Loucy (cell line): ENCODE results near the gene ROBO2.

Experiments
- H2AFZ ChIP-seq: fragments of 200-600 bp; sonication (generic); 2 replicates; pipeline ENCODE4 v1.6.0; 2016; ENCODE audit warnings: antibody characterized with exemption, mild to moderate bottlenecking, low read length, moderate library complexity
- H3F3A ChIP-seq: fragments of 200-600 bp; 2 replicates; pipeline ENCODE4 v1.6.0; 2016; ENCODE audit warnings: antibody characterized with exemption, low read depth, mild to moderate bottlenecking
- H3K27me3 ChIP-seq: fragments of 200-600 bp; sonication (generic); 2 replicates; pipeline ENCODE4 v1.6.1; 2014; ENCODE audit warnings: low read length, mild to moderate bottlenecking; ENCODE audit not compliant: insufficient read depth, poor library complexity, severe bottlenecking
- H3K36me3 ChIP-seq: fragments of 200-600 bp; sonication (generic); 2 replicates; pipeline ENCODE4 v1.6.1; 2016; ENCODE audit warnings: low read length; ENCODE audit not compliant: insufficient read depth
- H3K4me1 ChIP-seq: fragments of 200-600 bp; sonication (generic); 2 replicates; pipeline ENCODE4 v1.5.1; 2014; ENCODE audit warnings: low read length, mild to moderate bottlenecking; ENCODE audit not compliant: insufficient read depth, poor library complexity, severe bottlenecking
- H3K4me2 ChIP-seq: fragments of 200-600 bp; sonication (generic); 2 replicates; pipeline ENCODE4 v1.6.0; 2014; ENCODE audit warnings: antibody characterized with exemption, low read length, low read depth, mild to moderate bottlenecking; ENCODE audit not compliant: poor library complexity, severe bottlenecking
- H3K4me3 ChIP-seq: fragments of 200-600 bp; sonication (generic); 2 replicates; pipeline ENCODE4 v1.5.1; 2014; ENCODE audit warnings: low read length, mild to moderate bottlenecking, mixed read lengths; ENCODE audit not compliant: poor library complexity, severe bottlenecking
- H3K79me2 ChIP-seq: fragments of 200-600 bp; sonication (generic); 2 replicates; pipeline ENCODE4 v1.6.1; 2014; ENCODE audit warnings: low read length; ENCODE audit not compliant: insufficient read depth
- H3K9ac ChIP-seq: fragments of 200-600 bp; sonication (generic); 2 replicates; pipeline ENCODE4 v1.6.0; 2014; ENCODE audit warnings: mild to moderate bottlenecking, low read depth, low read length, moderate library complexity; ENCODE audit not compliant: poor library complexity, severe bottlenecking
- H3K9me2 ChIP-seq: fragments of 200-600 bp; sonication (generic); replicated peaks from 2 replicates; pipeline ENCODE4 v1.6.1; 2016; ENCODE audit warnings: low read depth, low read length, mixed read lengths
- H3K9me3 ChIP-seq: fragments of 200-600 bp; sonication (generic); 2 replicates; pipeline ENCODE4 v1.6.1; 2014; ENCODE audit warnings: mild to moderate bottlenecking, antibody characterized with exemption, low read length, low read depth; ENCODE audit not compliant: insufficient read depth
- H4K20me1 ChIP-seq: fragments of 200-600 bp; sonication (generic); 2 replicates; pipeline ENCODE4 v1.6.0; 2014; ENCODE audit warnings: antibody characterized with exemption, low read length, mild to moderate bottlenecking; ENCODE audit not compliant: insufficient read depth, poor library complexity, severe bottlenecking
- EZH2phosphoT487 ChIP-seq: fragments of 200-600 bp; IDR thresholded peaks from 2 replicates; pipeline ENCODE4 v1.6.1; 2018; ENCODE audit warnings: antibody characterized with exemption, mild to moderate bottlenecking, moderate library complexity, borderline replicate concordance
- TF ChIP-seq, protein P1 (sequence below): fragments of 200-600 bp; sonication (generic); conservative IDR thresholded peaks from 2 replicates; pipeline ENCODE4 v1.5.1; 2014; ENCODE audit warnings: mild to moderate bottlenecking, antibody characterized with exemption, low read length

The ROBO2 gene

GRCh38 chr3:77599948-77600347 is 560.0 kb downstream of the ROBO2 start:
- no peak for TF ChIP-seq EZH2phosphoT487
- Histone ChIP-seq H3K4me1 (no peaks in the 10 kb centered on the region), H3K36me3 (no peaks in the 10 kb centered on the region), H3F3A (no peaks in the 10 kb centered on the region), H3K9ac (no peak overlapping the region), H3K4me3 (no peak overlapping the region), H3K9me3 (peaks cover 4% of the 10 kb centered on the region; the same call in 1 of the 2 replicates), H3K27me3 (no peaks in the 10 kb centered on the region), H3K9me2 (no peaks in the 10 kb centered on the region), H3K4me2 (no peak overlapping the region), H2AFZ (no peak overlapping the region), H4K20me1 (no peaks in the 10 kb centered on the region), H3K79me2 (no peaks in the 10 kb centered on the region)

DNA sequence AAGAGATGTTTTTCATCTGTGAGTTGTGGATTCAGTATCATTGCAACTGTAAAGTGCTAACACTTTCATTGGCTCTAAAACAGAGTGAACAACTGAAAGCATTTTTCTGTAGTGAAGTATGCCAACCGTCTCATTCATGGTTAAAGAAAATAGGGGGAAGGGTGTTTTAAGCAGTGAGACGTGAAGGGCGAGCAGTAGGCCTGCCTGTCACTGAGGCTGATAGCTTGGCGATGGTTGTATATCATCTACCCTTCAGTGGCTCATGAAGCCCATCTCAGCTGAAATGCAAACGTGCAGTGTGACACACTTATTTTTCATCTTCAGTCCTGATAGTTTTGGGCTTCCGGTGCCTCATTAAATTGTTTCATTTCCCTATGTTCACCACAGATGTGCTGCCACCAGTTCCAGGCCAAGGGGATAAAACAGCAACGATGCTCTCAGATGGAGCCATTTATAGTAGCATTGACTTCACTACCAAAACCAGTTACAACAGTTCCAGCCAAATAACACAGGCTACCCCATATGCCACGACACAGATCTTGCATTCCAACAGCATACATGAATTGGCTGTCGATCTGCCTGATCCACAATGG is 562.0 kb downstream of the ROBO2 start:
- Histone ChIP-seq H3K36me3 (no peaks in the 10 kb centered on the region), H4K20me1 (no peaks in the 10 kb centered on the region), H2AFZ (no peak overlapping the region), H3K9me2 (no peaks in the 10 kb centered on the region), H3K4me1 (no peaks in the 10 kb centered on the region), H3K4me2 (no peak overlapping the region), H3K9ac (no peak overlapping the region), H3K27me3 (no peaks in the 10 kb centered on the region), H3K4me3 (no peak overlapping the region), H3K79me2 (no peaks in the 10 kb centered on the region), H3F3A (no peaks in the 10 kb centered on the region), H3K9me3 (no peaks in the 10 kb centered on the region; the same call in 1 of the 2 replicates)
- TF ChIP-seq EZH2phosphoT487: no peak
- TF ChIP-seq, protein P1, sequence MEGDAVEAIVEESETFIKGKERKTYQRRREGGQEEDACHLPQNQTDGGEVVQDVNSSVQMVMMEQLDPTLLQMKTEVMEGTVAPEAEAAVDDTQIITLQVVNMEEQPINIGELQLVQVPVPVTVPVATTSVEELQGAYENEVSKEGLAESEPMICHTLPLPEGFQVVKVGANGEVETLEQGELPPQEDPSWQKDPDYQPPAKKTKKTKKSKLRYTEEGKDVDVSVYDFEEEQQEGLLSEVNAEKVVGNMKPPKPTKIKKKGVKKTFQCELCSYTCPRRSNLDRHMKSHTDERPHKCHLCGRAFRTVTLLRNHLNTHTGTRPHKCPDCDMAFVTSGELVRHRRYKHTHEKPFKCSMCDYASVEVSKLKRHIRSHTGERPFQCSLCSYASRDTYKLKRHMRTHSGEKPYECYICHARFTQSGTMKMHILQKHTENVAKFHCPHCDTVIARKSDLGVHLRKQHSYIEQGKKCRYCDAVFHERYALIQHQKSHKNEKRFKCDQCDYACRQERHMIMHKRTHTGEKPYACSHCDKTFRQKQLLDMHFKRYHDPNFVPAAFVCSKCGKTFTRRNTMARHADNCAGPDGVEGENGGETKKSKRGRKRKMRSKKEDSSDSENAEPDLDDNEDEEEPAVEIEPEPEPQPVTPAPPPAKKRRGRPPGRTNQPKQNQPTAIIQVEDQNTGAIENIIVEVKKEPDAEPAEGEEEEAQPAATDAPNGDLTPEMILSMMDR: no peak

- H3K4me1 ChIP-seq: no peaks in the 10 kb centered on the region
- H3K9me2 ChIP-seq: no peaks in the 10 kb centered on the region
- H4K20me1 ChIP-seq: no peaks in the 10 kb centered on the region
- no peak overlapping the region for H2AFZ ChIP-seq
- H3K27me3 ChIP-seq: no peaks in the 10 kb centered on the region
- H3K36me3 ChIP-seq: no peaks in the 10 kb centered on the region
- TF ChIP-seq, protein P1: no peak
- TF ChIP-seq EZH2phosphoT487: no peak
- no peak overlapping the region for H3K9ac ChIP-seq
- H3K79me2 ChIP-seq: no peaks in the 10 kb centered on the region
- H3K9me3 ChIP-seq: no peaks in the 10 kb centered on the region
- H3F3A ChIP-seq: no peaks in the 10 kb centered on the region
- H3K4me2 ChIP-seq: no peak overlapping the region
- H3K4me3 ChIP-seq: no peak overlapping the region
Observed at GRCh38 chr3:77602722-77603121, 562.8 kb downstream of the ROBO2 start.

DNA sequence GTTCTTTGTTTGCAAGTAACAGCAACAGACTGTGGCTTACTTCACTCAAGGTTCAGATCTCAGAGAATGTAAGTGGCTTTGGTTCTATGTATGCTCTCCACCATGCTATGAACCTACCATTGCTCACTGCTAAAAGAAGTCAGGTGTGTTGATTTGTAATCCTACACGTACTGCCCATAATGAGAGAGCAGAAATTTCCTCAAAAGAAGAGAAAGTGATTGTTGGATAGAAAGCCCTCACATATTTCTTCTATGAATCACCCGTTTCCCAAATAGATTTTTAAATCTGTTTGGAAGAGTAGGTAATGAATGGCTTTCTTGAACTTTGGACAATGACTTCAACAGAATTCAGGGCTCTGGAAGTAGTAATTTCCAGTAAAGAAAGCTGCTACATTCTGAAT is 565.4 kb downstream of the ROBO2 start:
- Histone ChIP-seq H3K79me2 (no peaks in the 10 kb centered on the region), H3K4me3 (no peak overlapping the region), H3K9me2 (no peaks in the 10 kb centered on the region), H3F3A (no peaks in the 10 kb centered on the region), H3K4me2 (no peak overlapping the region), H3K9me3 (no peaks in the 10 kb centered on the region), H3K36me3 (no peaks in the 10 kb centered on the region), H3K9ac (no peak overlapping the region), H3K4me1 (no peaks in the 10 kb centered on the region), H4K20me1 (no peaks in the 10 kb centered on the region), H2AFZ (no peak overlapping the region), H3K27me3 (no peaks in the 10 kb centered on the region)
- TF ChIP-seq, protein P1: no peak
- no peak for TF ChIP-seq EZH2phosphoT487
